HAP-1 (cell line): Measurements from ENCODE around the gene ARMC3.

Experiments used
- DNase-seq, 2 experiments: peaks; one replicate each; pipeline ENCODE4 v3.0.0-alpha.2; 2016 to 2020; ENCODE audit warnings: low spot score in 2 of 2
- H3K27me3 ChIP-seq: fragments of 250-450 bp; sonication (Bioruptor Pico); 2 replicates; pipeline ENCODE4 v1.5.1; 2020; ENCODE audit warnings: low read depth, mild to moderate bottlenecking, moderate library complexity
- H3K36me3 ChIP-seq: fragments of 250-450 bp; sonication (Bioruptor Pico); replicated peaks from 2 replicates; pipeline ENCODE4 v1.5.1; 2020; ENCODE audit warnings: mild to moderate bottlenecking
- H3K4me1 ChIP-seq: fragments of 250-450 bp; sonication (Bioruptor Pico); 2 replicates; pipeline ENCODE4 v1.5.1; 2020; ENCODE audit warnings: mild to moderate bottlenecking
- H3K4me3 ChIP-seq: fragments of 250-450 bp; sonication (Bioruptor Pico); 2 replicates; pipeline ENCODE4 v1.5.1; 2020; ENCODE audit warnings: mild to moderate bottlenecking, moderate library complexity
- H3K9me3 ChIP-seq: fragments of 250-450 bp; sonication (Bioruptor Pico); 2 replicates; pipeline ENCODE4 v1.5.1; 2020; ENCODE audit warnings: mild to moderate bottlenecking, moderate library complexity
- in situ Hi-C: fragments of 300-500 bp; cut with MboI; formaldehyde crosslinking; loops from 3 replicates; pipeline ENCODE4 v1.14.3; 2020; ENCODE audit warnings: low sequenced_read_pairs, inconsistent platforms, mixed read lengths

ARMC3 gene

DNA sequence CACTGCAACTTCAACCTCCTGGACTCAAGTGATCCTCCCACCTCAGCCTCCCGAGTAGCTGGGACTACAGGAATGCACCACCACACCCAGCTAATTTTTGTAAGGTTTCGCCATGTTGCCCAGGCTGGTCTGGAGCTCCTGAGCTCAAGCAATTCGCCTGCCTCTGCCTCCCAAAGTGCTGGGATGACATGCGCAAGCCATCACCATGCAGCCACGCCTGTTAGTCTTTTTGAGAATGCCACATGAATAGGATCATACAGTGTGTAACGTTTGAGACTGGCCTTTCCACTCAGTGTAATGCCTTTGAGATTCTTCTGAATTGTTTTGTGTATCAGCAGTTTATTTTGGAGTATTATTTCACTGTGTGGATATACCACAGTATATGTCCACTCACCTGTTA is 91.8 kb downstream of the ARMC3 start:
- Histone ChIP-seq H3K4me3 (no peak overlapping the region), H3K9me3 (no peaks in the 10 kb centered on the region), H3K4me1 (no peaks in the 10 kb centered on the region), H3K36me3 (no peaks in the 10 kb centered on the region), H3K27me3 (peaks cover 3% of the 10 kb centered on the region; the same call in 1 of the 2 replicates)
- in situ Hi-C loops = no loop called here
- no peak for DNase-seq

DNA sequence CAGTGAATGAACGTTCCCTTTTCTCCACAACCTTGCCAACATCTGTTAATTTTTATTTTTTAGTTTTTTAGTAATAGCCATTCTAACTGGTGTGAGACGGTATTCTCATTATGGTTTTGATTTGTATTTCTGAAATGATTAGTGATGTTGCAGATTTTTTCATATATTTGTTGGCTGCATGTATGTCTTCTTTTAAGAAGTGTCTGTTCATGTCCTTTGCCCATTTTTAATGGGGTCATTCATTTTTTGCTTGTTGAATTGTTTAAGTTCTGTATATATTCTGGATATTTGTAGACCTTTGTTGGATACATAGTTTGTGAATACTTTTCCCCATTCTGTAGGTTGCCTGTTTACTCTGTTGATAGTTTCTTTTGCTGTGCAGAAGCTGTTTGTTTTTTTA is 93.6 kb downstream of the ARMC3 start:
- H3K9me3 ChIP-seq = no peaks in the 10 kb centered on the region
- H3K4me3 ChIP-seq = no peak overlapping the region
- in situ Hi-C loops = no loop called here
- no peaks in the 10 kb centered on the region; the same call in 1 of the 2 replicates for H3K27me3 ChIP-seq
- H3K36me3 ChIP-seq = no peaks in the 10 kb centered on the region
- no peaks in the 10 kb centered on the region for H3K4me1 ChIP-seq
- DNase-seq = no peak

DNA sequence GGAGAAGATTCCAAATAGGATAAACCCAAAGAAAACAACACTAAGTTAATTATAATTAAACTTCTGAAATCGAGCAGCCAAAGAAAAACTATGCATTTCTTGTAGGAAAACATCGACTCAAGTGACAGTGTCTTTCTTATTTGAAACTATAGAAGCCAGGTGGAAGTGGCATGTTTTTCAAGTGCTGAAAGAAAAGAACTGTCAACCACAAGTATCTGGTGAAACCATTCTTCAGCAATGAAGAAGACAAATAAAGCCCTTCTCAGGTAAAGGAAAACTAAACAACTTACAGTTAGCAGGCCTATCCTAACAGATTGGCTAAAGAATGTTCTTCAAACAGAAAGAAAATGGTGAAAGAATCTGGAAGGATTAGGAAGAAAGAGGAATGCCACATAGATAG is 96.1 kb downstream of the ARMC3 start:
- DNase-seq = no peak
- Histone ChIP-seq H3K27me3 (peaks cover 6% of the 10 kb centered on the region), H3K4me1 (no peaks in the 10 kb centered on the region), H3K36me3 (no peaks in the 10 kb centered on the region), H3K4me3 (no peak overlapping the region), H3K9me3 (no peaks in the 10 kb centered on the region)
- in situ Hi-C loops = no loop called here

DNA sequence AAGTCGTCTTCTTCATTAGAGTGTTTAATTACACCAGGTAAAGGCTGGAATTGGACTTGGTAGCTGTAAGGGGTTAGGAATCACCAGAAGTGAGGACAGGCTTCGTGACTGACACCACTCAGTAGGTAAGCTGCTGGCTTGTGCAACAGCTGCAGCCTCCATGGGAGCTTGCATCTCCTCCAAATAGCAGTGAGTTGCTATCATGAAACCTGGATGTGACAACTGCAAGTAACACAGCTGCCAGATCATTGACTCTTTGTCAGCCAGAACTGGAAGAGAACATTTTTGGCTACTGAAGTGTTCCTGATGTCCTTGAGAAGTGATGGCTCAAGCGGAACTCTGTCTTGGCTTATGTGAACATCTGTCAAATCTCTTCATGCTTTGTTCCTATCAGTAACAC is 103.5 kb downstream of the ARMC3 start:
- Histone ChIP-seq H3K27me3 (peaks cover 14% of the 10 kb centered on the region), H3K36me3 (no peaks in the 10 kb centered on the region), H3K9me3 (no peaks in the 10 kb centered on the region), H3K4me3 (no peak overlapping the region), H3K4me1 (no peaks in the 10 kb centered on the region)
- in situ Hi-C loops = no loop called here
- no peak for DNase-seq

DNA sequence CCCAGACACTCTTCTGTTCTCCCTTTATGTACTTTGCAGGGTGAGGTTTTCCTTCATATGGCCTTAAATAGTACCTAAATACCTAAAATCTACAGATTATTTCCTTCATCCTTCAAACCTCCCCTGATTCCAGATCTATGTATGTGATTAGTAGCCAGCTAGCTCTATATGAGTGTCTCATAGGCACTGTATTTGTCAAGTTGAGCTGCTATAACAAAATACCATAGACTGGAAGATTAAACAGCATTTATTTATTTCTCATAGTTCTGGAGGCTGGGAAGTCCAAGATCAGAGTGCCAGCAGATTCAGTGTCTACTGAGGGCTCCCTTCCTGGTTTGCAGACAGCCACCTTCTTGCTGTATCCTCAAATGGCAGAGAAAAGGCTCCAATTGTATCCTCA is 106.9 kb downstream of the ARMC3 start:
- Histone ChIP-seq H3K9me3 (no peaks in the 10 kb centered on the region), H3K27me3 (peaks cover 8% of the 10 kb centered on the region; the same call in 1 of the 2 replicates)
- in situ Hi-C loops = no loop called here

DNA sequence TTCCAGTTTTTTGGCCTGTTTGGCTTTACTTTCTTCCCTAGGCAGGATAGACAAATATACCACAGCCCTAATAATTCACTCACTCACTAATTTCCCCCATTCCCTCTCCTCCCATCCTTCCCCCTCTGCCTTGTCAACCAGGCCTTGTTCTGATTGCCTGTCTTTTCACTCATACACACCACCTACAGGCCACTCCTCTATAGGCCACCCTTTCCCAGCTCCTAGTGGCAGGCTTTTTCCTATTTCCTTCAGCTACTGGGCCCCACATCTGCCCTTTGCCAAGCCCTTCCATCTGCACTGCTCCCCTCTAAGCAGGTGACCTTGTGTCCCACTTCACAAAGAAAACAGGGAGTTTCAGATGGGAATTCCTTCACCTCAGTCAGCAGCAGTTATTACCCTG is 107.7 kb downstream of the ARMC3 start:
- peak in 1 of 2 experiments; percentile 21 for DNase-seq
- in situ Hi-C loops = no loop called here
- Histone ChIP-seq H3K4me3 (no peak overlapping the region), H3K9me3 (no peaks in the 10 kb centered on the region), H3K27me3 (peaks cover 4% of the 10 kb centered on the region; the same call in 1 of the 2 replicates), H3K4me1 (no peaks in the 10 kb centered on the region), H3K36me3 (no peaks in the 10 kb centered on the region)

More for the DNA sequence above, 106.9 kb downstream of the ARMC3 start:
- Histone ChIP-seq H3K4me1 (no peaks in the 10 kb centered on the region), H3K36me3 (no peaks in the 10 kb centered on the region), H3K4me3 (no peak overlapping the region)
- DNase-seq = no peak

DNA sequence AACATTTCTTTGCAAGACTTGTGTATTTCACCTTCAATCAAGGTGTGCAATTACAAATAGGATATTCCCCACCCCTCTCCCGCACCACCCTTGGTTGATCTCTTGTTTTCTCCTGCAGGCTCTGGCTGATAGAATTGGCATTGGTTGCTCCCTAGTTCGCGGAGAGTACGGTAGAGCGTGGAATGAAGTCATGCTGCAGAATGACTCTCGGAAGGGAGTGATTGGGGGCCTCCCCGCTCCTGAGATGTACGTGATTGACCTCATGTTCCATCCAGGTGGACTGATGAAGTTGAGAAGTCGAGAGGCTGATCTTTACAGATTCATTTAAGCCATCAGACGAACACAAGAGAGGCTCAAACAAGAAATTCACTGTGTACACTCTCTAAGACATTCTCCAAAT is 109.3 kb downstream of the ARMC3 start:
- no peak for DNase-seq
- no peaks in the 10 kb centered on the region for H3K27me3 ChIP-seq
- in situ Hi-C loops = no loop called here

DNA sequence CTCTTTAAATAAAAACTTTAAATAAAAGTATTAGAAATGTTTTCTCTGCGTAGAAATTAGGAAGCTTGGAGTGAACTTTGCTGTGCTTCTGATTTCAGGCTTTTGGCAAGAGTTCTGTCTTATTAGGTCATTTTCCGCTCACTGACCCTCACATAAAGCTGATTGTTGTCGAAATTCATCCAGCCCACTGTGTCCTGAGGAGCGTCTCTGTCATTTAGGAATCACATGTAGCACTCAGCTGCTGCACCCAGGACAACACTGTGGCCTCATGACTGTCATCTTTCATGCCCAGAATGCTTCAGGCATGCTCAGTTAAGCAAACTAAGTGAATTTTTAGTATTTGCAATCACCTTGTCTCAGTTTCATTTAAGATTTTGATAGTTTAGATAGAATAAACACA is 109.7 kb downstream of the ARMC3 start:
- in situ Hi-C loops = no loop called here
- no peaks in the 10 kb centered on the region for H3K27me3 ChIP-seq
- no peak overlapping the region for H3K4me3 ChIP-seq
- no peak for DNase-seq
- no peaks in the 10 kb centered on the region for H3K9me3 ChIP-seq
- H3K4me1 ChIP-seq = no peaks in the 10 kb centered on the region
- no peaks in the 10 kb centered on the region for H3K36me3 ChIP-seq

More for the DNA sequence above, 109.3 kb downstream of the ARMC3 start:
- Histone ChIP-seq H3K4me1 (no peaks in the 10 kb centered on the region), H3K9me3 (no peaks in the 10 kb centered on the region), H3K4me3 (no peak overlapping the region), H3K36me3 (no peaks in the 10 kb centered on the region)

DNA sequence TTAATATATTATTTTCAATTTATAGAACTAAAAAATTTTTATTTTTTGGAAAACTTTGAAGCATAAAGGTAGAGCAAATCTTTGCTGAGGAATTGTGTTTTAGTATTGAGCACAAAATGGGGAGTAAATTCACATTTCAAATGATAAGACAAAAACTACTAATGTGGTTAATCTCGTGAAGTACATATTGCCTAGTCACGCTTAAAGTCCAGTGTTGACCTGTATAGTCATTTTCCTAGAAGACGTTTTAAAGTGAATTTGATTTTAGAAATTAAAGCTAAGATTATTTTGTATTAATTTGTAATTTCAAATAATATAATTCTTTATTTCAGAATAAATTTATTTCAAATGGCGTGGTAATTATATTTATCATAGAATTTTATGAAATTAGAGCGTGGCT is 110.3 kb downstream of the ARMC3 start:
- no peaks in the 10 kb centered on the region for H3K9me3 ChIP-seq
- H3K27me3 ChIP-seq = no peaks in the 10 kb centered on the region
- no peak overlapping the region for H3K4me3 ChIP-seq
- no peak for DNase-seq
- in situ Hi-C loops = no loop called here
- H3K36me3 ChIP-seq = no peaks in the 10 kb centered on the region
- H3K4me1 ChIP-seq = no peaks in the 10 kb centered on the region

DNA sequence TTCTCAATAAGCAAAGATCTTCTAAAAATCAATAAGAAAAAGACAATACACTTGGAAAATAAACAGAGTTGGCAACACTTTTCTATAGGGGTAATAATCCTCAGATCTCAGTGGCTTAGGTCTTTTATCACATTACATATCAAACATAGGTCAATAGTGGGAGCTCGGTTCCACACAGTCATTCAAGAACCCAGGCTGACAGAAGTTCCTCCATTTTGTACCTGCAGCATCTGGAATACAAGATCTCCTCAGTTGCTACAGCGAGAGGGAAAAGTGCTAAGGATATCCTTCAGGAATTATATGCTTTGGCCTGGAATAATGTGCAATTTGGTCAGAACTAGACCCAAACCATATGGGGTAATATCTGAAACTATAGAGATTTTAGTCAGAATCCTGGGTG is 112.1 kb downstream of the ARMC3 start:
- no peak for DNase-seq
- in situ Hi-C loops = no loop called here
- Histone ChIP-seq H3K27me3 (no peaks in the 10 kb centered on the region), H3K4me1 (no peaks in the 10 kb centered on the region), H3K36me3 (no peaks in the 10 kb centered on the region), H3K9me3 (no peaks in the 10 kb centered on the region), H3K4me3 (no peak overlapping the region)

DNA sequence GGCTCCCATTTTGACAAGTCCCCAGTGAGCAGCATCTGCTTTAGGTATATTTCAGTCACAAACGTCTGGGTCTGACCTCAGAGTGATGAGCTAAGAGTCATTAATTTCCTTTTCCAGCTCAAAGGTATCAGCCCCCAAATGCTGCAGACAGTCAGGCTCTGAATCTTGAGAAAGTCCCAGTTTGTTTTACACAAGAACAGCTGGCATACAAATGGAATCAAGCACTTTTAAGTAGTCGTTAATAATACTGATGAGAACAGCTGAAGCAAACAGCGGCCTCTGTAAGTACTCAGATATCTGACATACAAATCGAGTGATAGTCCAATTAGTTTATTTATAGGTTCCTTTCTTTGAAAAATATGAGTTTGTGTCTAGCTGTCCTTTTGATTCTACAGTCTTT is 118.2 kb downstream of the ARMC3 start:
- in situ Hi-C loops = no loop called here
- no peak for DNase-seq
- Histone ChIP-seq H3K4me1 (no peaks in the 10 kb centered on the region), H3K4me3 (no peak overlapping the region), H3K36me3 (no peaks in the 10 kb centered on the region), H3K9me3 (no peaks in the 10 kb centered on the region), H3K27me3 (no peaks in the 10 kb centered on the region)

DNA sequence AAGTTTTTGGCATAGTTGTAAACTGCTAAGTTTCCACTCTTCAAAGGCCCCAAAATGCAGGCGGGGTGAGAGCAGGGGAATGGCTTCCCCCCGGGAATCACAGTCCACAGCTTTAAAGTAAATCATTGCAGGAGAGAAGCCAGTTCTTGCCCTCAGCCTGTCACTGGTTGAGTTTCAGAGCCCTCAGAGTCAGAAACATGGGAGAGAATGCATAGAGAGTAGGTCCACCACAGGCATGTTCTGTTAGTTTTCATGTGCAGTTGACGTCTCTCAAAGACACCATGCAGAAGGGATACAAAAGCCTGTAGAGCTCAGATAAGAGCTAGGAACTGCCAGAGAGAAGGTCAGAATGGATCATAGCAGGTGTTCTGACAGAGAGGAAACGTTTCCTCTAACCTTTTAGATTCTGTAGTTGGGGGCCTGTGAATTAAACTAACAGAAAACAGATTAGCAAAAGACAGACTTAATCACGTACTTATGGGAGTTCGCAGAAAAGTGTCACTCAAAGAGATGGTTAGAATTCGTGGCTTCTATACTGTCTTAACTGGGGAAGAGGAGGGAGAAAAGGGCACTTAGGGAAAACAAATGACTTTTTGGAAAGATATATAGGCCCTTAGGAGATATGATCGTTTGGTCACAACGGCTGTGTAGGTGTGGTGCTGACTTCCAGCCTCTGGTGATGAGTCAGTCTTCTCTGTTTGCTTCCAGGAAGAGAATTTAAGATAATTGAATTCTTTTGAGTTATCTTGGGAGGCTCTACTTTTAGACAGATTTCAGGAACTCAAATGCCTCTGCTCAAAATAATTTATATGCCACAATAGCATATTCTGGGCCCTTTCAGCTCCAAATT is 119.6 kb downstream of the ARMC3 start:
- H3K36me3 ChIP-seq = no peaks in the 10 kb centered on the region
- H3K27me3 ChIP-seq = no peaks in the 10 kb centered on the region
- no peaks in the 10 kb centered on the region for H3K4me1 ChIP-seq
- no peak for DNase-seq
- no peaks in the 10 kb centered on the region for H3K9me3 ChIP-seq
- no peak overlapping the region for H3K4me3 ChIP-seq
- in situ Hi-C loops = no loop called here

DNA sequence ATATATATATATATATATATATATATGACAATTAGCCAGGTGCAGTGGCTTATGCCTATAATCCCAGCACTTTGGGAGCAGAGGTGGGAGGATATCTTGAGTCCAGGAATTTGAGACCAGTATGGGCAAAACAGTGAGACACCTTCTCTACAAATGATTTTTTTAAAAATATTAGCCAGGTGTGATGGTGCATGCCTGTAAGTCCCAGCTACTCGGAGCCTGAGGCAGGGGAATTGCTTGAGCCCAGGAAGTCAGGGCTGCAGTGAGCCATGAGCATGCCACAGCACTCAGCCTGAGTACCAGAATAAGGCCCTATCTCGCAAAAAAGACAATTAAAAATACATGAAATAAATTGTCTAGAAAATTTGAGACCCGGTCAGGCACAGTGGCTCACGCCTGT is 120.3 kb downstream of the ARMC3 start:
- no peaks in the 10 kb centered on the region for H3K27me3 ChIP-seq
- H3K4me3 ChIP-seq = no peak overlapping the region
- peaks cover 6% of the 10 kb centered on the region for H3K4me1 ChIP-seq
- in situ Hi-C loops = no loop called here
- no peaks in the 10 kb centered on the region for H3K9me3 ChIP-seq
- DNase-seq = no peak
- no peaks in the 10 kb centered on the region for H3K36me3 ChIP-seq

DNA sequence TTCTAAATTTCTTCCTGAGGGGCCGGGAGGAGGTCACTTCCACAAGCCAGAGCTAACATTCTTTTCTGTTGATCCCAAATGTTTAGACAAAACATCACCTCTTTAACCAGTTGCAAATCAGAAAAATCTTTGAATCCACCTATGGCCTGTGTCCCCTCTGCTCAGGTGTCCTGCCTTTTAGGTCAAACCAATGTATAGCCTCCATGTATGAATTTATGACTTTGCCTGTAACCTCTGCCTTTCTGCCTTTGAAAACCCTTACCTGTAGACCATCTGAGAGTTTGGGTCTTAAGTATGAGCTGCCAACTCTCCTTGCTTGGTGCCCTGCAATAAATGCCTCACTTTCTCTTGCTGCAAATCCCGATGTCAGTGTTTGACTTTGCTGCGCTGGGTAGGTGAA is 123.4 kb downstream of the ARMC3 start:
- Histone ChIP-seq H3K9me3 (no peaks in the 10 kb centered on the region), H3K4me3 (no peak overlapping the region), H3K4me1 (peaks cover 18% of the 10 kb centered on the region), H3K27me3 (no peaks in the 10 kb centered on the region), H3K36me3 (no peaks in the 10 kb centered on the region)
- no peak for DNase-seq
- in situ Hi-C loops = no loop called here
